MCF 10A (cell line): ENCODE data around the gene BNC2. TPM values are rescaled to one million over a fixed set of nuclear protein-coding genes. Genes with fewer than 3 reads are reported as not detected.
A peak's percentile ranks its signal among the peaks of the same experiment; 100 is the strongest.

Source experiments
- BruUV-seq: library from RNA; stranded (reverse); fragments of 400-500 nt; replicated peaks from 2 replicates; lab custom pipeline; 2021; lab: Mats Ljungman, UMichigan
- CTCF ChIA-PET: fragments of 300-600 bp; sonication (Branson Sonifier 250); formaldehyde crosslinking; extraction: SDS; loops from one replicate; lab custom pipeline; 2021; ENCODE audit warnings: antibody characterized with exemption, inconsistent platforms; lab: Yijun Ruan, JAX
- POLR2A ChIA-PET: fragments of 300-600, 350-650 bp; sonication (Branson Sonifier 250); formaldehyde crosslinking; extraction: SDS; loops from one replicate; lab custom pipeline; 2020; ENCODE audit warnings: antibody characterized with exemption, inconsistent platforms; lab: Yijun Ruan, JAX
- DNase-seq: peaks from one replicate; pipeline ENCODE4 v3.0.0-alpha.2; 2018; ENCODE audit not compliant: unreplicated experiment
- H3K27ac Mint-ChIP-seq: one replicate; pipeline ENCODE4 v1.8.0; 2022; ENCODE audit warnings: mild to moderate bottlenecking, low read depth, mixed read lengths; ENCODE audit not compliant: unreplicated experiment
- H3K27me3 Mint-ChIP-seq: one replicate; pipeline ENCODE4 v1.8.0; 2022; ENCODE audit warnings: mixed read lengths; ENCODE audit not compliant: insufficient read depth, unreplicated experiment
- H3K36me3 Mint-ChIP-seq: one replicate; pipeline ENCODE4 v1.8.0; 2022; ENCODE audit warnings: mild to moderate bottlenecking, moderate library complexity, mixed read lengths; ENCODE audit not compliant: insufficient read depth, unreplicated experiment
- H3K4me1 Mint-ChIP-seq: one replicate; pipeline ENCODE4 v1.8.0; 2022; ENCODE audit warnings: mixed read lengths; ENCODE audit not compliant: insufficient read depth, unreplicated experiment
- H3K4me3 Mint-ChIP-seq: one replicate; pipeline ENCODE4 v1.8.0; 2022; ENCODE audit warnings: mild to moderate bottlenecking, moderate library complexity, mixed read lengths; ENCODE audit not compliant: unreplicated experiment
- H3K9me3 Mint-ChIP-seq: one replicate; pipeline ENCODE4 v1.8.0; 2022; ENCODE audit warnings: mixed read lengths; ENCODE audit not compliant: unreplicated experiment
- CTCF ChIP-seq: fragments of 200-600 bp; IDR thresholded peaks from one replicate; pipeline ENCODE4 v1.8.0; 2022; ENCODE audit warnings: antibody characterized with exemption, mild to moderate bottlenecking; ENCODE audit not compliant: unreplicated experiment
- intact Hi-C: fragments of 100-400 bp; cut with micrococcal nuclease; formaldehyde crosslinking; loops from 2 replicates; pipeline ENCODE4 v1.14.1; 2022
- total RNA-seq: library from RNA; stranded (reverse); gene quantifications from 2 replicates; pipeline ENCODE4 v1.2.3, GENCODE V29; 2022

The BNC2 gene
- total RNA-seq, 1 experiment from 2014 or later: not detected

GRCh38 chr9:16532272-16532671 lies 338.2 kb downstream of the BNC2 start:
- Mint-ChIP-seq H3K27ac (no peak overlapping the region), H3K36me3 (peaks cover 2% of the 10 kb centered on the region), H3K4me3 (no peak overlapping the region), H3K9me3 (no peaks in the 10 kb centered on the region), H3K4me1 (peaks cover 14% of the 10 kb centered on the region), H3K27me3 (no peaks in the 10 kb centered on the region)
- CTCF ChIA-PET: no interaction called here
- TF ChIP-seq CTCF: no peak
- no TSS peak for BruUV-seq
- intact Hi-C loops: no loop called here
- POLR2A ChIA-PET: interaction anchor here (0.6 to 1.3 kb wide), 5 partner anchors 11 to 298 kb away, joined by 3 to 4 read pairs (median 3); no protein-coding TSS in a partner anchor
- no peak for DNase-seq

- no peaks in the 10 kb centered on the region for H3K9me3 Mint-ChIP-seq
- peaks cover 5% of the 10 kb centered on the region for H3K36me3 Mint-ChIP-seq
- ChIA-PET CTCF (interaction anchor here (0.6 to 0.9 kb wide), 4 partner anchors 39 to 988 kb away, joined by 3 to 5 read pairs (median 4); no protein-coding TSS in a partner anchor), POLR2A (interaction anchor here (0.6 to 1.2 kb wide), 8 partner anchors 9 to 238 kb away, joined by 3 to 8 read pairs (median 4); no protein-coding TSS in a partner anchor)
- TF ChIP-seq CTCF: no peak
- no peaks in the 10 kb centered on the region for H3K27me3 Mint-ChIP-seq
- DNase-seq: peak; percentile 93
- peaks cover 25% of the 10 kb centered on the region for H3K4me1 Mint-ChIP-seq
- H3K4me3 Mint-ChIP-seq: no peak overlapping the region
- H3K27ac Mint-ChIP-seq: no peak overlapping the region
- no TSS peak for BruUV-seq
- intact Hi-C loops: no loop called here
These were observed 339.5 kb downstream of the BNC2 start for GRCh38 chr9:16530669-16531642.

DNA sequence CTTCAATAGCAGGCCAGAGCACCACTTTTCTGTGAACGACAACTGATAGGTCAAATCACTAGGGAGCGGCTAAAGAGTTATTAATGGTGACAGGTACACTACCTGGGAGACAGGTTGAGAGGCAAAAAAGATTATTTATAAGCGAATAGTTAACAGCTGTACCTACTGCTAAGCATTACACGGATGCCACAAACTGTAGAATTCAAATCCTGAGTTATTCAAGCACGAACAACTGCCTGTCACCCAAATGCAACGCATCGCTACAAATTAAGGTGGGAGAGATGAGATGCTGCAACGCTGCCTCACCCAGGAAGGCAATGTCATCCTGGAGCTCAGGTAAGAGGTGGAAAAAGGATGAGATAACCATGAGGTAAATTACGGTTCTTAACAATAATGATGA lies 342.9 kb downstream of the BNC2 start:
- peaks cover 5% of the 10 kb centered on the region for H3K36me3 Mint-ChIP-seq
- H3K4me3 Mint-ChIP-seq: no peak overlapping the region
- no TSS peak for BruUV-seq
- H3K4me1 Mint-ChIP-seq: peaks cover 27% of the 10 kb centered on the region
- no peaks in the 10 kb centered on the region for H3K9me3 Mint-ChIP-seq
- POLR2A ChIA-PET: interaction anchor here (0.7 kb wide), 1 partner anchor 354 kb away, joined by 3 read pairs; no protein-coding TSS in a partner anchor
- H3K27me3 Mint-ChIP-seq: no peaks in the 10 kb centered on the region
- no peak for TF ChIP-seq CTCF
- no peak overlapping the region for H3K27ac Mint-ChIP-seq
- DNase-seq: no peak
- intact Hi-C loops: no loop called here
- CTCF ChIA-PET: no interaction called here

GRCh38 chr9:16526380-16526779 lies 344.1 kb downstream of the BNC2 start:
- TF ChIP-seq CTCF: no peak
- intact Hi-C loops: no loop called here
- no peaks in the 10 kb centered on the region for H3K27me3 Mint-ChIP-seq
- peaks cover 5% of the 10 kb centered on the region for H3K36me3 Mint-ChIP-seq
- no TSS peak for BruUV-seq
- H3K9me3 Mint-ChIP-seq: no peaks in the 10 kb centered on the region
- H3K27ac Mint-ChIP-seq: peak overlapping the region; percentile 38
- peaks cover 38% of the 10 kb centered on the region for H3K4me1 Mint-ChIP-seq
- ChIA-PET CTCF (no interaction called here), POLR2A (no interaction called here)
- no peak overlapping the region for H3K4me3 Mint-ChIP-seq
- peak; percentile 73 for DNase-seq
